GM18511 (cell line): Measurements from ENCODE around the gene DLX1.
A peak's percentile ranks its signal among the peaks of the same experiment; 100 is the strongest.
"Not testable (repeated sequence)": the region's sequence is repeated elsewhere in the genome, so short reads cannot be mapped to it uniquely, and the experiment has no call there.

Experiments used
- ATAC-seq: cut with Tn5 transposase; IDR thresholded peaks from one replicate; pipeline ENCODE4 v1.9.1; 2021; ENCODE audit warnings: mild to moderate bottlenecking, moderate library complexity; ENCODE audit not compliant: unreplicated experiment

DLX1 gene

GRCh38 chr2:172085460-172086159 is at the start of gene DLX1:
Gene DLX1 (plus strand): TSS chr2:172085507. CDS start chr2:172085678, 171 bp downstream.
- ATAC-seq = peak; percentile 14

DNA sequence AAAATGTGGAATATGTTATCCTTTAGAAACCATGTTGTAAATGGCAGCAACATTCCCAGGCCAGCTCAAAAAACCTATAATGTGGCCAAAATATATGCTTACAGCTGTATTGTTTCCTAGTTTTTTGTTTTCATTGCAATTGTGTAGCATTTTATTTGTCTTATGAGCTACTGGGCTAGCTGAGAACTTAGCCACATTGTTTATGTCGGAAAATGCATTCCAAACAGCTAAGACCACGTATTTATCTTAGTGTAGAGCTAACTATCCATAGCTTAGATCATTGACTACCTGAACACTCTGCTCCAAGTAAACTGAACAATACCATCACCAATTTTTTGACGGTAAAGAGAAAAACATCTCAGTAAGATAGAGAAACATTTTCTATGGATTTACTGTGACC is 47.2 kb upstream of the DLX1 start:
- no peak for ATAC-seq

GRCh38 chr2:172038604-172039003 is 46.7 kb upstream of the DLX1 start:
- no peak for ATAC-seq

DNA sequence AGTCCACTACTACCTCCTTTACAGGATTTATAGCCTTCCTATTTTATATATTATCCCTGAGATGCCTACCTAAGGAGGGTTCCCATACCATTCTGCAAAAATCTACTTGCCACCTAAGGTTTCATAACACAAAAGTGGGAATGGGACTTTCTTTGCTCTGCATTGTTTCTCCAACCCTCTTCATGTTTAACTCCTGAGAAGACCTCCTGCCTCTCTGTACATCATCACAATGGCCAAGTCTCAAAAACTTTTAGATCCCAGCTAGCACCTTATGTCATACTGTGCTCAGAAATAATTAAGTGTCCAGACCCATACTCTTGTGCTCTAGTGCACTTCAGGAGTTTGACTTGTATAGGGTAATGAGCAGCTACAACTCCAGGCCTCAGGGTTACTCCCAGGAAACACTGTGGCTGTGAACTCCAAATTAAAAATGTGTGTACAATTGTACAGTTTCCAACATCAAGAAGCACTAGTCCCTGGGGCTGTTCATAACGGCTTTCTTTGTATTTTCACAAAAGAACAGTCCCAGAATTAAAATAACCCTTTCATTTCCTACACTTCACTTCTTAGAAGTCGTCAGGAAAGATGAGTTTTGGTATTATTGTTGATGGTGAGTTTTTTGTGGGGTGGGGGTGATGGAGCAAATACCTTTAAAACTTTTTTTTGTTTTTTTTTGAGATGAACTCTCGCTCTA is 46.1 kb upstream of the DLX1 start:
- no peak for ATAC-seq

DNA sequence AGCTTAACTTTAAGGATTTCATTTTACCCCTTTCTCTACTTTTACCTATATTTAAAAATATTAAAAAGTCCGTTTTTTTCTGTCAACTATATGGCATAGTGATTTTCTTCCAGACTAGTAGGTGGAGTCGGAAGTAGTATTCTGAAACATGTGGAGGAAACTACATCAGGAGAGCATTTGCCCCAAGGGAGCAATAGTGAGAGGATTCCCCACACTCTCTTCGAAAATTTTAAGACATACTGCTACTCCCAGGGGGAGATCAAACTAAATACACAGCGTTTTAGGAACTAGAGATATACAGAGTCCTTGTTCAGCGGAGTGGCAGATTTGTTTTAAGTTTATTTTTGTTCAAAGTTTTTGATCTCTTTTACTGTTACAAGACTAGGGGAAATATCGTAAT is 45.0 kb upstream of the DLX1 start:
- no peak for ATAC-seq

DNA sequence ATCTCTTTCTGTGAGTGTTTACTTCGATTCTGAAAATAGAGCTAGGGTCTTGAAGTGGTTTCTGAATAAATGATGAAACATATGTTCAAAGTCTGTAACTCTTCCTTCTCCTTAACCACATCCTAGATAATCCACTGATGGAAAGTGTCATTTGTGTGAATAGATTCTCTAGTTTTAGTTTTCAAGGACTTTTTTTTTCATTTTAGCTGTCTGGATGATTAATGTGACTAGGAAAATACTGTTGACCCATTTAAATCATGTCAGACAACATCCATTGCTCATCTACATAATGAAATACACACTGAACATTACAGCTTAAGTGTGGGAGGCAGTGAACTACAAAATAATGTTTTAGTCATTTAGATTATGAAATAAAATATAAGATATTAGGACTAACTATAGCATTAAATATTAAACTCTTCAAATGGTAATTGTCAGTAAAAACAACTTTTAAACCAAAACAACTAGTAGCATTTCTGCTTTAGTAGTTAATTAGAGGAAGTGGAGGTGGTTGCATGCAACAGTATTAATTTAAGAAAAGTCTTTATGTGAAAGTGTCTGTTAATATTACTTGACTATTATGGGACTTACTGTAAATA is 39.1 kb upstream of the DLX1 start:
- no peak for ATAC-seq

DNA sequence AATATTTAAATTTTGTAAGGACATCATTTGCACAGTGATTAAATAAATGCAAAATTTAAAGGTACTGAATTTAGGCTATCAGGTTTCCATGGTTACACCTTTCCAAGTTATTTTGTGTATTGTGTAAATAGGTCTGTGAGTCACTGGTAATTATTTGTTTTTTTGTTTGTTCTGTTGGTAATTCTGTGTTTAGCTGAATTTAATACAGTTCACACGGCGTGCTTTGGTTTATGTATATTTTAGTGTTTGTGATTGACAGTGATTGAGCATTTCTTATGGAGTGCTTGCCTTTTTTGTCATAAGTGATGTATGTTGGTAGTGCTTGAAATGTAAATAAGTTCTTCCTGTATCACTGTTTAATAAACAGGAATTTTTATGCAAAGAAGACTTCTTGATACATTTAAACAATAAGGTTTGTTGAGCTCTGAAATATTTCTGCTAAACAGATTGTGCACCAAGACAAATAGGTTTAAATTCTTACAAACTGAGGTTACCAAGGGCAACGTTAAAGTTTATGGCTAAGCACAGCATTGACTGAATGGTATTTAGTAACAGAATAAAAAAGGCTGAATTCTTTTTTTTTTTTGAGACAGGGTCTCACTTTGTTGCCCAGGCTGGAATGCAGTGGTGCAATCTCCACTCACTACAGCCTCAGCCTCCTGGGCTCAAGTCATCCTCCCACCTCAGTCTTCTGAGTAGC is 38.3 kb upstream of the DLX1 start:
- ATAC-seq = no peak

GRCh38 chr2:172047566-172048507 is 37.5 kb upstream of the DLX1 start:
- no peak for ATAC-seq

- no peak for ATAC-seq
These were observed 36.5 kb upstream of the DLX1 start for GRCh38 chr2:172048508-172049503.

DNA sequence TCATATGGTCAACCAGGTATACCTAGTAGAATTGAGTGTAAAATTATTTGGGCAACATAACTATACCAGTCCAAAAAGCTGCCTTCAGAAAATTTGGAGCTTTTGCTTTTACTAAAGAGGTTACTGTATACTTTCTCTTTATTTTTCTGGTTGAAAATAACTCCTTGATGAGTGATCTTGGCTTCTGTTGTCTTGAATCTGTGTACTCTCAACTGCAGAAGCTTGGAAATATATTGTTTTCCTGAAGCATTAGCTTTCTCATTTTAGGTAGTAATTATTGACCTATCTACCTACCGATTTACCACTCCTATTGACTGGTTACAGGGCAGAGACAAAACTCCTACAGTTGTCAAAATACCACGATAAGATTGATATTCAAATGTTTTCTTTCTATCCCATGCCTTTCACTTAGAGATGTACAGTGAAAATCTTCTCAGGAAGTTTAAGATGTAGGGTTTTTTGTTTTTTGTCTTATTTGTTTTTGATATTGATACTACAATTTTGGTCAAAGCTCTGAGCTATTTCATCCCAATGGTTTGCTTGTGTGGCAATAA is 35.7 kb upstream of the DLX1 start:
- ATAC-seq = no peak

DNA sequence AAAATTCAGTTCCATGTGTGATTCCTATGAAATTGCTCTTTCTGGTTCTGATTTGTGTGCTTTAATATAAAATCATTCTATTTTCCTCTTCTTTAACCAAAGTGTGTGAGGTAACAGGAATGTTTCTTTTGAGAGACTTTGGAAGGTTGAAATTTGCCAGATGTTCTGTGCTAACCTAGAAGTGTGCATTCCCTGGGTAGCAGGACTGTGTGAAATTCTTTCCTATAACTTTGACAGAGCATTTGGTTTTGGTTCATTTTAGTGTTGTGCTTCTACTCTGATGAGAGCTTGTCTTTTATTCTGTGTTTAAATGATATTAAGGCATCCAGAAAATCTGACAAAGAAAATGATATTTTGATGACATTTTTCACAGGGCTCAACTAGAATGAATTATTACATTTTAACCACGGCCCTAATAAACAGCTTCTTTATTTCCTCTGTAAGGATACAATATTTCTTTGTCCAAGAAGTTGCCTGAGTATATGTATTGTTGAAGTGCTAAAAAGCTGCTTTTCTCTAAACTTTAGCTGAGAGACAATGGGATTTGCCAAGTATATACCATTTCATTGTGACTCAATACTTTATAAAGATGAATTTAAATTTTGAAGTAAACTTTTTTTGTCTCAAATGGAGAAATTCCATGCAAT is 34.7 kb upstream of the DLX1 start:
- no peak for ATAC-seq

DNA sequence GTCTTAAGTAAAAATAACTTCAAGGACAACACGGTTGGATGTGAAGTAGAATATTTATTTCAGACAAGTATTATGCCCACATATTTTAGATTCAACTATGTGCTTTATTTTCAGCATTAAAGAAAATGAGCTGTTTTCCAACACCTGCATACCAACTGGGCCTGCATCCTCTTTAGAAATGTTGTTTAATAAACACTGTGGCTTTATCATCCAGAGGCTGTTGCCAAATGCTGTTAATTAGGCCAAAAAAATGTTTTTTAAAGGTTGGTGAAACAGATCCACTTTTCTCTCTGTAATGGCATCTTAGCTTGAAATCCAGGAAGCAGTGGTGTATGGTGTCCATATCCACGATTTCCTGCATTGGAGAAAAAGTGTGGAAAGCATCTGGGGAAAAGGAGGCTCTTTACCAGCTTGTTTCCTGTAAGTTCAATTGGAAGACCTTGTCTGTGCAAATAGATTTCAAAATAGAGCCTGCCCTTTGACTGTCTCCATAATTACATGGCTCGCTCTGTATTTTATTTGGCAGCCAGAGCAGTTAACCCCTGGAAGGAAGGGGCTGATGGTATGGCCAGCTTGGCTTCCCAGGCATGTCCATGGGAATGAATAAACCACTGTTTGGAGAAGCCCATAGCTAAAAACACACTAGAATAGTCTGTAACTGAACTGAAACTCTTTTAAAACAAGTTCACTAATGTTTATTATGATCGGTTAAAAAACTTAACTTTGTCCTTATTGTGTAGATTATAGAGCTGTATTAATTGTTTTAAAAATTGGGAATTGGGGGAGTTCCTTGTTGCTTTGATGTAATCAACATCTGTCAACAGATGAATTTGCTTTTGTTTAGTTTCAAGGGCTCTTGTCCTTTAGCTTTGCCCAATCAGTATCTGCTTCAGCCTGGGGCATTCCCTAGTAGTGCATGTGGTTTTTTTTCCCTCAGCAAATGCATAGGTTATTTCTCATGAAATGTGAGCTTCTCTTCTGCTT is 33.0 kb upstream of the DLX1 start:
- no peak for ATAC-seq

DNA sequence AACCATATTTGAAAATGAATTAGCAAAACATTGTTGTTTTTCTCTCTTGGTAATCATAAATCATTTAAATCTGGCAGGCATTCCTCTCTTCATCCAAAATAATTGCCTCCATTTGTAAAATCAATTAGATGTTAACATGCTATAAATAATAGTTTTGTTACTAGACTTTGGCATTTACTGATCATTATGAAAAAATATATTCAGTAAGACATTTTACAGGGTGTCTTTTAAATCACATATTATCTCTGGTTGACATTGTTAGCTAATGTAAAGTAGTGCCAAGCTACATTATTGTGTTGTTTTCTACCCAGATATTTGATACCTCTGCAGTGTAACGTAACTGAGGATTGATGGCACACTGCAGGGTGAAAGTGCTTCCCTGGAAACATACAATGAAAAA is 31.8 kb upstream of the DLX1 start:
- no peak for ATAC-seq

GRCh38 chr2:172056293-172056692 is 29.0 kb upstream of the DLX1 start:
- ATAC-seq = no peak

DNA sequence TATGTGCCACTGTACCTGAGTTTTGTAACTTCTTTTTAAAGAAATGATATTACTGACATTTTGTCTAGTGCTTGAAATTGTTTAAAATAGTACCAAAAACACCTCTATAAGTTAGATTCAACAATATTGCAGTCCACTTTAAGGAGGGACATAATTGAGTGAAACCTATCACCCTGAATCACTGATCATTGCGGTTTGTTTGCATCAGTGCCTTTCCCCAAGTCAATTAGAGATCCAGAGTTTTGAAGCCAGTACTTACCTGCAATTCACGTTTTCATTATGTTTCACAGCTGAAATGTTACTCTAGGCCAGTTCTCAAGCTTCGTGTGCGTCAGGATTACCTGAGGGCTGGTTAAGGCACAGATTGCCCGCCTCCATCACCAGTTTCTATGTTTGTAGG is 26.6 kb upstream of the DLX1 start:
- ATAC-seq = no peak

DNA sequence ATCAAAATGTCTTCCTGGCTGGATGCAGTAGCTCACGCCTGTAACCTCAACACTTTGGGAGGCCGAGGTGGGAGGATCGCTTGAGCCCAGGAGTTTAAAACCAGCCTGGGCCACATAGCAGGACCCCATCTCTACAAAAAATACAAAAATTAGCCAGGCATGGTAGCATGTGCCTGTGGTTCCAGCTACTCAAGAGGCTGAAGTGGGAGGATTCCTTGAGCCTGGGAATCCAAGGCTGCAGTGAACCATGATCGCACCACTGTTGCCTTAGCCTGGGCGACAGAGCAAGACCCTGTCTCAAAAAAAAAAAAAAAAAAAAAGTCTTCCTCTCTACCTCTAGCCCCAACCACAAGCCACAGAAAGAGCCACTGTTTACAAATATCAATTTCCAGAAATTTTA is 25.2 kb upstream of the DLX1 start:
- not testable (repeated sequence) for ATAC-seq

GRCh38 chr2:172062402-172063004 is 22.8 kb upstream of the DLX1 start:
- no peak for ATAC-seq
